ENCODE data around the gene KANK3. TPM values are rescaled to one million over a fixed set of nuclear protein-coding genes. Genes with fewer than 3 reads are reported as not detected.
"Not testable (repeated sequence)": the region's sequence is repeated elsewhere in the genome, so short reads cannot be mapped to it uniquely, and the experiment has no call there.

Gene KANK3
- total RNA-seq, 2 experiments from 2014 or later, result 3.4 to 3.5 TPM

- H3K27me3 Mint-ChIP-seq (ENCODE audit: low read depth); ATAC-seq; CTCF ChIA-PET; H3K4me1 Mint-ChIP-seq (ENCODE audit: low read depth); DNase-seq; H3K9me3 Mint-ChIP-seq (ENCODE audit: insufficient read depth); H3K4me3 Mint-ChIP-seq; H3K27ac Mint-ChIP-seq: not testable (repeated sequence)
- POLR2A ChIA-PET, result interaction anchor here (0.7 kb wide), 1 partner anchor 211 kb away, joined by 4 read pairs; no protein-coding TSS in a partner anchor
- peaks cover 10% of the 10 kb centered on the region for H3K36me3 Mint-ChIP-seq (ENCODE audit: low read depth)
Observed at GRCh38 chr19:8385103-8385502, 42.0 kb upstream of the KANK3 start.

- not testable (repeated sequence) for H3K27ac Mint-ChIP-seq; DNase-seq; H3K9me3 Mint-ChIP-seq (ENCODE audit: insufficient read depth); ATAC-seq; H3K27me3 Mint-ChIP-seq (ENCODE audit: low read depth); H3K4me1 Mint-ChIP-seq (ENCODE audit: low read depth); H3K4me3 Mint-ChIP-seq
- POLR2A ChIA-PET, result interaction anchor here (0.7 kb wide), 1 partner anchor 212 kb away, joined by 4 read pairs; no protein-coding TSS in a partner anchor
- H3K36me3 Mint-ChIP-seq (ENCODE audit: low read depth), result peaks cover 10% of the 10 kb centered on the region
- CTCF ChIA-PET, result interaction anchor here (2.8 kb wide), 1 partner anchor 31 kb away, joined by 14 read pairs; no protein-coding TSS in a partner anchor
Observed at GRCh38 chr19:8384569-8384968, 41.5 kb upstream of the KANK3 start.

GRCh38 chr19:8379156-8379891 lies 36.3 kb upstream of the KANK3 start:
- Mint-ChIP-seq H3K27ac (peak overlapping the region; percentile 43), H3K4me1 (ENCODE audit: low read depth) (peaks cover 23% of the 10 kb centered on the region)
- not testable (repeated sequence) for H3K27me3 Mint-ChIP-seq (ENCODE audit: low read depth); H3K9me3 Mint-ChIP-seq (ENCODE audit: insufficient read depth); ATAC-seq; H3K4me3 Mint-ChIP-seq; DNase-seq; H3K36me3 Mint-ChIP-seq (ENCODE audit: low read depth)
- POLR2A ChIA-PET, result interaction anchor here (0.6 to 1.1 kb wide), 2 partner anchors 11 to 67 kb away, joined by 3 read pairs; partner anchors contain the start of gene RAB11B
- CTCF ChIA-PET, result interaction anchor here (1.3 to 5.0 kb wide), 2 partner anchors 14 to 25 kb away, joined by 3 to 27 read pairs; no protein-coding TSS in a partner anchor

- POLR2A ChIA-PET, result interaction anchor here (1.8 kb wide), 1 partner anchor 12 kb away, joined by 3 read pairs; no protein-coding TSS in a partner anchor
- Mint-ChIP-seq H3K4me3 (no peak overlapping the region), H3K36me3 (ENCODE audit: low read depth) (no peaks in the 10 kb centered on the region), H3K4me1 (ENCODE audit: low read depth) (peaks cover 25% of the 10 kb centered on the region), H3K27ac (peak overlapping the region; percentile 25), H3K27me3 (ENCODE audit: low read depth) (no peaks in the 10 kb centered on the region), H3K9me3 (ENCODE audit: insufficient read depth) (no peaks in the 10 kb centered on the region)
- CTCF ChIA-PET, result interaction anchor here (0.6 to 5.0 kb wide), 3 partner anchors 15 to 126 kb away, joined by 3 to 27 read pairs (median 7); partner anchors contain the start of gene ANGPTL4
- ATAC-seq, result peak; percentile 55
- no peak for DNase-seq
Observed at GRCh38 chr19:8377598-8377997, 34.5 kb upstream of the KANK3 start.

- not testable (repeated sequence) for H3K36me3 Mint-ChIP-seq (ENCODE audit: low read depth); H3K9me3 Mint-ChIP-seq (ENCODE audit: insufficient read depth); H3K27ac Mint-ChIP-seq; DNase-seq; H3K27me3 Mint-ChIP-seq (ENCODE audit: low read depth); H3K4me3 Mint-ChIP-seq; ATAC-seq
- CTCF ChIA-PET, result interaction anchor here (1.6 to 5.0 kb wide), 2 partner anchors 14 to 23 kb away, joined by 7 to 27 read pairs; partner anchors contain the start of gene ANGPTL4
- H3K4me1 Mint-ChIP-seq (ENCODE audit: low read depth), result peaks cover 25% of the 10 kb centered on the region
- POLR2A ChIA-PET, result interaction anchor here (0.7 to 1.8 kb wide), 2 partner anchors 13 to 55 kb away, joined by 3 read pairs; partner anchors contain the start of genes NDUFA7 and RPS28
Observed at GRCh38 chr19:8376373-8376974, 33.4 kb upstream of the KANK3 start.

GRCh38 chr19:8375766-8376165 lies 32.7 kb upstream of the KANK3 start:
- not testable (repeated sequence) for H3K36me3 Mint-ChIP-seq (ENCODE audit: low read depth); H3K9me3 Mint-ChIP-seq (ENCODE audit: insufficient read depth); H3K27me3 Mint-ChIP-seq (ENCODE audit: low read depth); ATAC-seq; H3K27ac Mint-ChIP-seq; DNase-seq; H3K4me3 Mint-ChIP-seq
- H3K4me1 Mint-ChIP-seq (ENCODE audit: low read depth), result peaks cover 25% of the 10 kb centered on the region
- POLR2A ChIA-PET, result interaction anchor here (0.7 kb wide), 1 partner anchor 54 kb away, joined by 3 read pairs; the partner anchor contains the start of genes NDUFA7 and RPS28
- CTCF ChIA-PET, result interaction anchor here (5.0 kb wide), 1 partner anchor 22 kb away, joined by 27 read pairs; no protein-coding TSS in a partner anchor

- H3K27ac Mint-ChIP-seq, result no peak overlapping the region
- ATAC-seq, result no peak
- H3K4me1 Mint-ChIP-seq (ENCODE audit: low read depth), result peaks cover 21% of the 10 kb centered on the region
- DNase-seq, result no peak
- no peaks in the 10 kb centered on the region for H3K9me3 Mint-ChIP-seq (ENCODE audit: insufficient read depth)
- POLR2A ChIA-PET, result no interaction called here
- no peaks in the 10 kb centered on the region for H3K36me3 Mint-ChIP-seq (ENCODE audit: low read depth)
- H3K27me3 Mint-ChIP-seq (ENCODE audit: low read depth), result no peaks in the 10 kb centered on the region
- H3K4me3 Mint-ChIP-seq, result no peak overlapping the region
- CTCF ChIA-PET, result no interaction called here
Observed at GRCh38 chr19:8373867-8374813, 31.1 kb upstream of the KANK3 start.

- Mint-ChIP-seq H3K27ac (no peak overlapping the region), H3K4me3 (no peak overlapping the region), H3K27me3 (ENCODE audit: low read depth) (peaks cover 20% of the 10 kb centered on the region), H3K4me1 (ENCODE audit: low read depth) (peaks cover 8% of the 10 kb centered on the region), H3K9me3 (ENCODE audit: insufficient read depth) (no peaks in the 10 kb centered on the region), H3K36me3 (ENCODE audit: low read depth) (no peaks in the 10 kb centered on the region)
- POLR2A ChIA-PET, result no interaction called here
- DNase-seq (no peak), ATAC-seq (no peak)
- CTCF ChIA-PET, result interaction anchor here (0.8 to 4.0 kb wide), 2 partner anchors 17 to 206 kb away, joined by 3 to 24 read pairs; partner anchors contain the start of gene MYO1F
Observed at GRCh38 chr19:8371011-8371804, 28.1 kb upstream of the KANK3 start.

- peaks cover 6% of the 10 kb centered on the region for H3K4me1 Mint-ChIP-seq (ENCODE audit: low read depth)
- ATAC-seq (no peak), DNase-seq (no peak)
- no peaks in the 10 kb centered on the region for H3K9me3 Mint-ChIP-seq (ENCODE audit: insufficient read depth)
- CTCF ChIA-PET, result interaction anchor here (0.8 to 4.0 kb wide), 2 partner anchors 16 to 206 kb away, joined by 3 to 24 read pairs; partner anchors contain the start of gene MYO1F
- no peak overlapping the region for H3K27ac Mint-ChIP-seq
- H3K27me3 Mint-ChIP-seq (ENCODE audit: low read depth), result peaks cover 28% of the 10 kb centered on the region
- POLR2A ChIA-PET, result no interaction called here
- no peak overlapping the region for H3K4me3 Mint-ChIP-seq
- H3K36me3 Mint-ChIP-seq (ENCODE audit: low read depth), result no peaks in the 10 kb centered on the region
Observed at GRCh38 chr19:8370176-8371010, 27.3 kb upstream of the KANK3 start.

All from activated CD8-positive, alpha-beta T cell treated with anti-CD3 and anti-CD28 coated beads, Interleukin-2, amount 10 ng/mL, durations not matched to agents 7 days and 5 days (primary cell).